ENCODE results near the gene MCL1.
A peak's percentile ranks its signal among the peaks of the same experiment; 100 is the strongest.

The MCL1 gene

DNA sequence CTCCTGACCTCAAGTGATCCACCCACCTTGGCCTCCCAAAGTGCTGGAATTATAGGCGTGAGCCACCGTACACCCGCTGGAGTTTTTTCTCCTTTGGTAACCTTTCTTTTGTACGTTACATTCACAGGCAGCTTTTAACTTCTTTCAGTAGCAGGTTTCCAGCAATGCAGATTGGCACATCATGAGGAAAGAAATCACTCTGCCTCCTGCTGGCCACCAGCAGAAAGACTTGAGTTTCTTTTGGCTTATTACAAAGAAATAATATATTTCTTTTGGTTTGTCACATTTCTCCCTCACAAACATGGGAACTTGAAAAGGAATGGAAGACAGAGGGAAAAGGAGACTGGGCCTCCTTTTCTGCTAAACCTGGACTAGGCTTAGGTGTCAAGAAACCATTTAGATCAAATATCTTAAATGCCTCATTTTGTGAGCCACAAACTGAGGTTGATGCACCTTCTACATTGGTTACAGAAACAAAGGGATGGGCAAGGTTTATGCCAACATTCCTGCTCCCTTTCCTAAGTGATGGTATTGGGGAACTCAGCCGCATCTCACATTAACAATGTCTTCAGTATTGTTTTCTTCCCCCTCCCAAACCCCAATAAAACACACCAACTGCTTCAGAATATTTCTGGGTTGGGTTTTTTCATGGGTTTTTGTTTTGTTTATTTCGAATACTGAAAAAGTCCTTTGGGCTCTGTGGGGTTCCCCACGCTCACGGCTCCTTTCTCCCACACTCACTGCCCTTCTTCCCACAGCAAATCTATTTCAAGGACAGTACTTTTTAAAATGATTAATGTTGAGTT is 42.3 kb upstream of the MCL1 start:
- peak; percentile 11 for DNase-seq (ENCODE audit: low read depth)
- TF ChIP-seq, protein P1, sequence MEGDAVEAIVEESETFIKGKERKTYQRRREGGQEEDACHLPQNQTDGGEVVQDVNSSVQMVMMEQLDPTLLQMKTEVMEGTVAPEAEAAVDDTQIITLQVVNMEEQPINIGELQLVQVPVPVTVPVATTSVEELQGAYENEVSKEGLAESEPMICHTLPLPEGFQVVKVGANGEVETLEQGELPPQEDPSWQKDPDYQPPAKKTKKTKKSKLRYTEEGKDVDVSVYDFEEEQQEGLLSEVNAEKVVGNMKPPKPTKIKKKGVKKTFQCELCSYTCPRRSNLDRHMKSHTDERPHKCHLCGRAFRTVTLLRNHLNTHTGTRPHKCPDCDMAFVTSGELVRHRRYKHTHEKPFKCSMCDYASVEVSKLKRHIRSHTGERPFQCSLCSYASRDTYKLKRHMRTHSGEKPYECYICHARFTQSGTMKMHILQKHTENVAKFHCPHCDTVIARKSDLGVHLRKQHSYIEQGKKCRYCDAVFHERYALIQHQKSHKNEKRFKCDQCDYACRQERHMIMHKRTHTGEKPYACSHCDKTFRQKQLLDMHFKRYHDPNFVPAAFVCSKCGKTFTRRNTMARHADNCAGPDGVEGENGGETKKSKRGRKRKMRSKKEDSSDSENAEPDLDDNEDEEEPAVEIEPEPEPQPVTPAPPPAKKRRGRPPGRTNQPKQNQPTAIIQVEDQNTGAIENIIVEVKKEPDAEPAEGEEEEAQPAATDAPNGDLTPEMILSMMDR (IDR thresholded peaks at IDR 0.05; ENCODE audit: control insufficient read depth, extremely low read depth, insufficient read depth) = peak; percentile 64
- H3K4me3 ChIP-seq (ENCODE audit: low read depth, low read length) = no peak overlapping the region

GRCh38 chr1:150620919-150621318 is 41.5 kb upstream of the MCL1 start:
- DNase-seq (ENCODE audit: low read depth) = no peak
- no peak overlapping the region for H3K4me3 ChIP-seq (ENCODE audit: low read depth, low read length)
- TF ChIP-seq, protein P1 (IDR thresholded peaks at IDR 0.05; ENCODE audit: control insufficient read depth, extremely low read depth, insufficient read depth) = no peak

DNA sequence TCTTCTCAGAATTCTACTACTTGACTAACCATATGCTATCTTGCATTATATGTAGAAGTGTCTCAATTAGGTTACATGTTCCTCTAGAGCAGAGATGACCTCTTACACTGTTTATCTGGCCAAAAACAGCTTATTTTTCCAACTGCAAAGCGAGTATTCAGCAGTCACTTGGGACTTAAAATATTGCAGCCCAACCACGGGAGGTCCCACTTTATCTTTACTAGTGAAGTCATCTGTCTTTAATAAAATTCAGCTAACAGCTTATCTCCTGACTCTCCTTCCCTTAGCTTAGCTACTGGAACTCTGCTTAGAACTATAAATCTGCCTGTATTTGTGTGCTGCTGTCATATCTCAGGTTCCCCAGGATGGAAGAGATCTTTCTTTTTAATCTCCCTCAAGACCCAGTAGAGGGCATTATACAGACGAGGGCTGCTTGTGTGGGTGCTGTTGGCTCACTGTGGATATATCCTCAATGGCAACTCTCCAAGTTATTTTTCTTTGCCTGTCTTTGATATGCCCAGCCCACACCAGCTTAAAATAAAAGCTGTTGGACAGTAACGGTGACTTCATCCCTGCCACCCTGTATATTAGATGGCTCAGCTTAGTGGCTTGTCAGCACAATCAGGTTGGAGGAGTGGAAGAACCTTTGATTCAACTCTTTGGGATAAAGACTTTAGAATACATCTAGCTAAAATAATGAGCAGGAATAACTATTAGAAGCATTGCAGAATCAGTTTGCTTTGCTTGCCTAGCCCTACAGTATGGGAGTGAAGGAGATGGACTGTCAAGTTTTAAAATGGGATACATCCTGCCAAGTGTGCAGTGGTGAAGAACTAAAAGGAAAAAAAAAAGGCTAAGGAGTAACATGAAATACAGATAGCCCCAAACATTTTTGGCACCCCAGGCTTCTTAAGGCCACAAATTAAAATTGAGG is 40.4 kb upstream of the MCL1 start:
- H3K4me3 ChIP-seq (ENCODE audit: low read depth, low read length) = no peak overlapping the region
- TF ChIP-seq, protein P1 (IDR thresholded peaks at IDR 0.05; ENCODE audit: control insufficient read depth, extremely low read depth, insufficient read depth) = peak; percentile 70
- peak; percentile 78 for DNase-seq (ENCODE audit: low read depth)

GRCh38 chr1:150615346-150616201 is 36.2 kb upstream of the MCL1 start:
- DNase-seq (ENCODE audit: low read depth) = no peak
- TF ChIP-seq, protein P1 (IDR thresholded peaks at IDR 0.05; ENCODE audit: control insufficient read depth, extremely low read depth, insufficient read depth) = no peak
- no peak overlapping the region for H3K4me3 ChIP-seq (ENCODE audit: low read depth, low read length)

DNA sequence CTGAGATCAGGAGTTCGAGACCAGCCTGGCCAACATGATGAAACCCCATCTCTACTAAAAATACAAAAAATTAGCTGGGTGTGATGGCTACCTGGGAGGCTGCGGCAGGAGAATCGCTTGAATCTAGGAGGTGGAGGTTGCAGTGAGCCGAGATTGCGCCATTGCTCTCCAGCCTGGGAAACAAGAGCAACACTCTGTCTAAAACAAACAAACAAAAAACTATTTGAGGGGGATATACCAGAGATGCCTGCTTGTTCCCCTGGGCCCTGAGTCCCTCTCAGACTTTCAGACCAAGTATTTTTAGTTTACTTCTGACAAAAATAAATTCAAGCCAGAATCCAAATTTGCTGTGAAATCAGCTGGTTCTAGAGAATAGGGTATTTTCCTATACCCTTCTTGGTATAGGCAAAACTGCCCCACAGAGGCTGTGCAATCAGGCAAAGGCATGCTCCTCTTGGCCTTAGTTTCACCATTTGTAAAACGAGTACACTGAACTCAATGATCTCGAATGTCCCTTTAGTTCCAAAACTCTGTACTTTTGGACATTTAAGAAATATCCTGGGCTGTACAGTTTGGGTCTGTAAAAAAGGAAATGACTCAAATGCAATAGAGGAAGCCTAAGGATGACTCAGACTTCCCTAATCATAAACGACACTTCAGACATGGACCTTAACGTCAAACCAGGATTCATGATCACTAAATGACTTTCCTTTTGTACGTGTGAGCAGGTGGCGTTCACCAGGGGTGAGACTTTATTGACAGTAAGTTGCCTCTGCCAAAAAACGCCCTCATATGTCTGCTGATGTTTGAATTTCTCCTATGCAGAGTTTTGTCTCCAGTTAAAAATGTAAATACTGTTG is 33.9 kb upstream of the MCL1 start:
- peak; percentile 76 for DNase-seq (ENCODE audit: low read depth)
- no peak overlapping the region for H3K4me3 ChIP-seq (ENCODE audit: low read depth, low read length)
- TF ChIP-seq, protein P1 (IDR thresholded peaks at IDR 0.05; ENCODE audit: control insufficient read depth, extremely low read depth, insufficient read depth) = no peak

- TF ChIP-seq, protein P1 (IDR thresholded peaks at IDR 0.05; ENCODE audit: control insufficient read depth, extremely low read depth, insufficient read depth) = no peak
- DNase-seq (ENCODE audit: low read depth) = no peak
- no peak overlapping the region for H3K4me3 ChIP-seq (ENCODE audit: low read depth, low read length)
These were observed 32.6 kb upstream of the MCL1 start for GRCh38 chr1:150612014-150612345.
